T-helper 2 cell treated with Interferon-gamma antibody and Interleukin-4, amounts not matched to agents 100 ng/mL and 5 ng/mL, for 36 hours (primary cell): ENCODE results near the gene GSK3A. TPM values are rescaled to one million over a fixed set of nuclear protein-coding genes. Genes with fewer than 3 reads are reported as not detected.

ENCODE experiments used
- intact Hi-C: fragments of 100-400 bp; cut with micrococcal nuclease; formaldehyde crosslinking; loops from one replicate; pipeline ENCODE4 v1.15.1; 2023
- total RNA-seq: library from RNA; stranded (reverse); gene quantifications from 2 replicates; pipeline ENCODE4 v1.2.3, GENCODE V29; 2022

The GSK3A gene
- total RNA-seq, 1 donor from 2014 or later, result 49.1 TPM

DNA sequence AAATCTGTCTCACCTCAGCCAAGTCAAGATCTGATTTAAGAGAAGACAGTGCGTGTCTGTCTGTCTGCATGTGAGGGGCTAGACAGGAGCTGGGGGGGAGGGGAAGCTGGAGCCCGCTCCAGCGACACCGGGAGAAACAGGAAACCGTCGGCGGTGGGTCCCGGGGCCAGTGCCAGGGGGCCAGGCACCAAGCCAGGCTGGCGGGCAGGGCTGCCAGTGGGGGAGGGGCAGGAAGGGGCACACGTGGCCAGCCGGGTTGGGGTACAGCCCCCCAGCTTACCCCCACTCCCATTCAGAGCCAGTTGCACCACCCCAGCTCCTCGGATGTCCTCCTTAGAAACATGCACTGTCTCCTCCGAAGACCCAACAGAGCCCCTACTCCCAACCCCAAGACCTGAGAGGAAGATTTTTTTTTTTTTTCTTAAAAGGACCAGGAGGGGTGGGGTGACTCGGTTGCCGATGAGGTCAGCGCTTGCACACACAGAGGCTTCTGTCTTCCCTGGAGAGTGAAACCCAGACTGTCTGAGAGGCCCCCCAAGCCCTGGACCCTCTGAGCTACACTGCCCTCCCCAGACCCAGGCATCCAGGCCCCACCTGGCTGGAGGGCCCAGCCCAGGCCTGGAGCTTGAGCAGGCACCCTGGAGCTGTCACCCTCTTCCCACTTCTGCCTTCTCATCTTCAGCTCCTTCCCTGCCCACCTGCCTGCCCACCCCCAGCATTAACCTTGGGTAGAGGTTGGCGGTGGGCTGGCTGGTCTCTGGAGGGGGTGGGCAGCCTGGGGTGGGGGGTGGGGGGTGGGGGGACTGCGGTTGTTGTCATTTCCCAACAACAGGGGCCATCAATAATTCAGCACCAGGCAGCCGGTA, 8.5 kb upstream of the GSK3A start:
- intact Hi-C loops, result no loop called here

DNA sequence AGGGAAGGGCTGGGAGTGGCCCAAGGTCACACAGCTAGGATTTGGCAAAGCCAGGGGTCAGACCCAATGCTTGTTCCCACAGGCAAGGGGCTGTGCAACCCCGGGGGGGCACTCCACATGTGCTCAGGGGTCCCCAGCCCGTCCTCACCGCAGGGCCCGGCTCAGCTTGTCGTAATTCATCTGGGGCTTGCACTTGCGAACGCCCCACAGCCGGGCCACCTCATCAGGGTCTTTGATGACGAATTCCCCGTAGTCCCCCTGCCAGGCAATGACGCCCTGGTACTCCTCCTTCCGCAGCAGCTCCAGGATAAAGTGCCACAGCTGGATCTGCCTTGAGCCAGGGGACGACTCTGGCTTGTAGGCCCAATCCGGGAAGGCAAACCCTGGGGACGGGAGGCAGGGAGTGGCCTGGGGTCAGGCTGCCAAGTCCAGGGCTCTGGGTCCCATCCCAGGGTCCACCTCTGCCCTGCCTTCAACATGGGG, 7.8 kb upstream of the GSK3A start:
- intact Hi-C loops, result no loop called here

- intact Hi-C loops, result no loop called here
Observed at GRCh38 chr19:42249769-42250168, 7.4 kb upstream of the GSK3A start.

DNA sequence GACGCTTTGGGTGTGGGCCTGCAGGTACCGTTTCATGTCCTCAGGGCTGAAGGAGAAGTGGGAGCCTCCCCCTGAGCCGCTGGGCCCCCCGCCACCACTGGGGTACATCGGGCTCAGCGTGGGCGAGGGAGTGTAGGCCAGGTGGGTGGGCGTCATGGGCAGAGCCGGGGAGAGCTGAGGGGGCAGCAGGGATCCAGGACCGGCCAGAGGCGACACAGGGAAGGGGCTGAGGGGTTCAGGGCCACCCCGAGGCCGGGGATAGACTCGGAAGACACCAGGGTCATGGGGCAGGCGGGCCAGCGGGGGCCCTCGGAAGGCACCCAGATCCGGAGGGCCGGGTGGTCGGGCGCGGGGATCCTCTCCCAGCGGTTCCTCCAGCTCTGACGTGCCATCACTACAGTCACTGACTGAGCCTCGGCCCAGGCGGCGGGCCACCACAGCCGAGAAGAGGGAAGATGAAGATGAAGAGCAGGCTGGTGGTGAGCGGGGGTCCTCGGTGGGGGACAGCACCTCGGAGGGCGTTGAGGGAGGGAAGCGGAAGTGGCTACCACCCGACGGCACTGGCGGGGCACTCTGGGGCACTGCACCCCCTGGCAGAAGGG, 6.8 kb upstream of the GSK3A start:
- intact Hi-C loops, result no loop called here

DNA sequence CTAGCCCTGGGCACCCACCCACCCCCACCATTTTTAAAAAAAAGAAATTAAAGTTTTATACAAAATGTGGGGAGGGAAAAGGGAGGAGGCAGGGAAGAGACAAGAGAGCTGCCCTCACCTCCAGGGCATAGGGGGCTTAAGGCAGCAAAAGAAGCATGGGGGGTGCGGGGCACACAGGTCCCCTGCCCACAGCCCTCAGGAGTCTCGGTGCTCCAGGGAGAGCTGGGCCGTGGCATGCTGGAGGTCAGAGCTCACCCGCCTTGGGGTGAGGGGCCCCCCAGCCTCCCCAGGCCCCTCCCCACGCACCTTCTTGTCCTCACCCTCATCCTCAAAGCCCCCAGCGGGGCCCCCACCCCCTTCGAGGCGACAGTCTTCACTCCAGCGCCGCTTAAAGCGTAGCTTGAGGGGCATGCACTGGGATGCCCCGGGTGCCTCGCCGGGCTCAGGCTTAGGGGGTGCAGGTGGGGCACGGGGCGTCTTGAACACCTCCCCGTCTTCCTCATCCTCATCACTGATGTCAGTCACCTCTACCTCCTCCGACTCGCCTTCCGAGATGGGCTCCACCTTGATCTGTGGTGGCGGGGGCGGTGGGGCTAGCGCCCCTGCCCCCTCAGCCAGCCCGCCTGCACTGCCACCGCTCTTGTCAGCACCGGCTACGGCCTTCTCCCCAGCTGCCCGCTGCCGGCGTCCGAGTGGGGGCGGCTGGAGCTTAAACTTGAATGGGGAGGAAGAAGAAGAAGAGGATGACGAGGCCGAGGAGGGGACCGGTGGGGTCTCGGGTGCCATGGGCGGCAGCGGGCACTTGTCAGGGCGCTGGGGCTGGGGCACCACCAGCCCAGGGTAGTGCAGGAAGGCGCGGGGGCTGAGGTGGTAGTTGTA, 6.1 kb upstream of the GSK3A start:
- intact Hi-C loops, result no loop called here

- intact Hi-C loops, result no loop called here
Observed at GRCh38 chr19:42247640-42248199, 5.3 kb upstream of the GSK3A start.

DNA sequence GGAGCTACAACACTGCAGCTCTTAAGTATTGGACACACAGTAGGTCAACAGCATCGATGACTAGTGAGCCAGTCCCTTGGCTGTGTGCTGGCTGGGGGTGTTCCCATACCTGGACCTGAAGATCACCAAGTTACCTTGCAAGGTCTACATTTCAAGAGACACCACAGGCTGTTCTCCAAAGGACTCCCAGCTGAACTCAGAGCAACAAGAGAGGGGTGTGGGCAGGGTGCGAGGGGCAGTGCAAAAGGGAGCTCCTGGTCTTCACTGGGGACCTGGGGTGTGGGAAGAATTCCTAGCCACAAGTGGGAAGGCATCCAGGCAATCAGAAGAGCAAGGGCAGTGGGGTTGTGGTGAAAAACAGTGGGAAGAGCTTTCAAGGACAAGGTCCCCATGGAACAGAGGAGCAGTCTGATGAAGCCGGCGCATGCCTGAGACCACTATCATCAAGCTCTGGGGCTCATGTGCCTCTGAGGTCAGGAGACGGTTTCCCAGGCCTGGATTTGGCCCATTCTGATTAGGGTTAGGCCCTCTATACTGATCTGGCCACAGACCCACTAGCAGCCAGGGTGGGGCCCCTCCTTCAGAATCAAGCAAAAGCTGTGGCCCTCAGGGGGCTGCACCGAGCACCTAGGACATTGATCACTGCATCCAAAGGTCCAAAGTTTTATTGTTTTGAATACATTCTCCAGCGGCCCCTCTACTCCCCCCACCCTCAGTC, 4.7 kb upstream of the GSK3A start:
- intact Hi-C loops, result no loop called here

- intact Hi-C loops, result no loop called here
Observed at GRCh38 chr19:42246143-42246921, 3.9 kb upstream of the GSK3A start.

- intact Hi-C loops, result no loop called here
Observed at GRCh38 chr19:42245231-42245630, 2.8 kb upstream of the GSK3A start.

- intact Hi-C loops, result loop anchor here (1.0 kb wide), 3 partner anchors 9 to 112 kb away; partner anchors contain the start of genes MEGF8 and POU2F2
Observed at GRCh38 chr19:42244347-42245220, 2.2 kb upstream of the GSK3A start.

- intact Hi-C loops, result loop anchor here (1.0 kb wide), 5 partner anchors 22 to 167 kb away; partner anchors contain the start of gene ZNF526
Observed at GRCh38 chr19:42242069-42242511, 312 bp downstream of the GSK3A start.

DNA sequence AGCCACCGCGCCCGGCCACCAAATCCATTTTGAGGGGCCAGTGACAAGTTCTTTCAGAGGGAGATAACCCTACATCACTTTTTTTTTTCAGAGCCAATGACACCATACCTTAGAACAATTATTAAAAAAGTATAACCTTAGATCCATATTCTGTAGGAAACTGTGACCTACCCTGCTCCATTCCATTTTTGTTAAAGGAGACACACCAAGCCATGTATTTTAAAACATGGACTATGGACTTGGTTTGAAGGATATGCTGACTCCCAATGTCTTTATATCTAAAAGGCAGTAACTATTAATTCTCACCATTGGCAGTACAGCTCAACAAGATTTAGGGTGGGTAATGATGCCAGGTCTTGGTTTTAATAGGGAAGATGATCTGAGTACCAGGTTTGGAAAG, 1.1 kb downstream of the GSK3A start:
- intact Hi-C loops, result no loop called here

GRCh38 chr19:42239544-42240220, 2.7 kb downstream of the GSK3A start:
- intact Hi-C loops, result no loop called here

DNA sequence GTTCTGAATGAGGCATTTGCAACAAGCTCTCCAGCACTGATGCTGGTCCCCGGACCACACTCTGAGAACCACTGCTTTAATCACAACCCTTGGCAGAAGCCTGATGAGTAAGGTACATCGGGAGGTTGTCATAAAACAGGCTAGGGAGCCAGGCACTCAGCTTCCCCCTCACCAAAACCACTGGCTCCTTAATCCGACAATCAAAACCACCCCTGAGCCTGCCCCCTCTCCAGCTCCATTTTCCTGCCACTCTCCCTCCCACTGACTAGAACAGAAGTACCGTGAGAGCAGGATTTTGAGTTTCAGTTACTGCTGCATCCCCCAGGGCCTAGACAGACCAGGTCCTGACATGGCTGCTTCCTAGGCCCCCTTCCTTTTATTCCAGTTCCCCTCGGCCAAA, 7.2 kb downstream of the GSK3A start:
- intact Hi-C loops, result no loop called here

GRCh38 chr19:42234364-42234763, 8.0 kb downstream of the GSK3A start:
- intact Hi-C loops, result no loop called here

GRCh38 chr19:42233678-42234292, 8.6 kb downstream of the GSK3A start:
- intact Hi-C loops, result no loop called here

GRCh38 chr19:42233106-42233505, 9.3 kb downstream of the GSK3A start:
- intact Hi-C loops, result no loop called here

DNA sequence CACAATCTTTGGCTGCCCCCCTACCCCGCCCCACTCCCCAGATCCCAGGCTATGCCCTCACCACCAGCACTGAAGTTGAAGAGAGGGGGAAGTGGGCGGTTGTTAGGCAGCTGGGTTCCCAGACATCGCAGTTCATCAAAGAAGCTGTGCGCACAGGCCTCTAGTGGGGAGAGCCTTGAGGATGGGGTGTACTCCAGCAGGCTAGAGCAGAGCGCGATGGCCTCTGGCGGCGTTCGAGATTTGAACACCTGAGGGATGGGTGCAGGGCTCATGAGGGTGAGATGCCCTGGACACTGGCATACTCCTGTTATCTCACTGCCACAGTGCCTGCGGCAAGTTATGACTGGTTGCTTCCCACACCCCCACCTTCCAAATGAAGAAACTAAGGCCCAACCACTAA, 10.0 kb downstream of the GSK3A start:
- intact Hi-C loops, result no loop called here
